Measurements from ENCODE around the gene PPM1K.

- TF ChIP-seq CTCF (IDR thresholded peaks at IDR 0.05) (no peak), EP300 (IDR thresholded peaks at IDR 0.05) (no peak), POLR2AphosphoS5 (IDR thresholded peaks at IDR 0.05) (no peak), POLR2A (IDR thresholded peaks at IDR 0.05) (no peak)
These were observed 40.3 kb downstream of the PPM1K start for GRCh38 chr4:88244056-88244455.
